Thyroid gland (tissue), 4 donors: ENCODE results near the gene ASB10. TPM values are rescaled to one million over a fixed set of nuclear protein-coding genes. Genes with fewer than 3 reads are reported as not detected.

Source experiments
- DNase-seq, 2 donors: peaks; one replicate each; pipeline ENCODE4 v3.0.0-alpha.2; 2019
- H3K27ac ChIP-seq, 3 donors: fragments of 200-600 bp; sonication (generic); 1 replicate in 2 of 3; 2 replicates in 1 of 3; pipeline ENCODE4 v1.5.1; 2016 to 2019; ENCODE audit warnings: mild to moderate bottlenecking in 1 of 3, moderate library complexity in 1 of 3
- H3K27me3 ChIP-seq: fragments of 200-600 bp; sonication (generic); one replicate; pipeline ENCODE4 v1.5.1; 2019
- H3K36me3 ChIP-seq, 2 donors: fragments of 200-600 bp; sonication (generic); one replicate each; pipeline ENCODE4 v1.5.1; 2016 to 2019
- H3K4me1 ChIP-seq, 2 donors: fragments of 200-600 bp; sonication (generic); one replicate each; pipeline ENCODE4 v1.5.1; 2017 to 2019
- H3K4me3 ChIP-seq, 3 donors: fragments of 200-600 bp; sonication (generic); replicated peaks in 1 of 3; 1 replicate in 2 of 3; 2 replicates in 1 of 3; pipeline ENCODE4 v1.5.1; 2016; ENCODE audit warnings: mild to moderate bottlenecking in 1 of 3
- H3K9me3 ChIP-seq: fragments of 200-600 bp; sonication (generic); one replicate; pipeline ENCODE4 v1.5.1; 2017
- POLR2A ChIP-seq, 2 donors: fragments of 450-650 bp; IDR thresholded peaks; one replicate each; pipeline ENCODE4 v1.6.1; 2017; ENCODE audit warnings: antibody characterized with exemption in 2 of 2, mild to moderate bottlenecking in 2 of 2, moderate library complexity in 1 of 2
- WGBS, 2 donors: methylation state at CpG; one replicate each; pipeline ENCODE4 v1.1.5; 2017; 5-methylcytosine and 5-hydroxymethylcytosine counted together
- intact Hi-C: fragments of 100-400 bp; cut with DNase I; formaldehyde crosslinking; loops from one replicate; pipeline ENCODE4 v1.15.1; 2023
- total RNA-seq, 4 donors: library from RNA; depleted of rRNA; stranded (reverse); fragments of >200 nt; gene quantifications; one replicate each; pipeline ENCODE4 v1.2.3, GENCODE V29; 2016
- TF ChIP-seq, protein P1 (sequence below), 6 experiments: fragments of 200-600 bp in 3 of 6; fragments of 450-650 bp in 3 of 6; sonication (generic) in 3 of 6; IDR thresholded peaks; one replicate each; pipeline ENCODE4 v1.5.1; 2016 to 2019; ENCODE audit warnings: antibody characterized with exemption in 6 of 6, mild to moderate bottlenecking in 2 of 6, inconsistent platforms in 1 of 6, moderate library complexity in 1 of 6

ASB10 gene
- total RNA-seq, 4 donors from 2014 or later: not detected

DNA sequence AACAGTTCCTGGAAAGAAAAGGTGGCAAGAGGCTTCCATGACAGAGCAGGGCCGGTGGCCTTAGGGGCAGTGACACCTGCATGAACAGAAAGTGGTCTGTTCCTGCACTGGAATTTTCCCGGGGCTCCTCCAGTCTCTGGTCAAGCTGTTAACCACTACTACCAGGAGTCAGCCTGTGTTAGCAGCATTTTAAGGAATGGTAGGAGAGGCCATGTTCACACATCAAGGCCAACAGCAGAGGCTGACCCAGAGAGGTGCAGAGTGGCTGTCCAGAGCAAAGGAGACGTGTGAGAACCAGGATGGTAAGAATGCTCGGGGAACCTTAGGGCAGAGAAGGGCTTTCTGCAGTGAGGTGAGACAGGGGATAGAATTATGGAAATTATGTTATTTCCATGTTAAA lies 14.7 kb upstream of the ASB10 start:
- 84 to 88% methylated on average over 4 of the region's 4 CpGs for WGBS, 2 donors
- Histone ChIP-seq H3K27me3 (no peaks in the 10 kb centered on the region), H3K9me3 (no peaks in the 10 kb centered on the region), H3K4me3 (no peak overlapping the region), H3K4me1 (peaks cover 0 to 5% of the 10 kb centered on the region in 2 donors), H3K27ac (no peak overlapping the region), H3K36me3 (no peaks in the 10 kb centered on the region)
- intact Hi-C loops: no loop called here
- no peak for DNase-seq
- no peak for TF ChIP-seq POLR2A (IDR thresholded peaks at IDR 0.05)
- TF ChIP-seq, protein P1, sequence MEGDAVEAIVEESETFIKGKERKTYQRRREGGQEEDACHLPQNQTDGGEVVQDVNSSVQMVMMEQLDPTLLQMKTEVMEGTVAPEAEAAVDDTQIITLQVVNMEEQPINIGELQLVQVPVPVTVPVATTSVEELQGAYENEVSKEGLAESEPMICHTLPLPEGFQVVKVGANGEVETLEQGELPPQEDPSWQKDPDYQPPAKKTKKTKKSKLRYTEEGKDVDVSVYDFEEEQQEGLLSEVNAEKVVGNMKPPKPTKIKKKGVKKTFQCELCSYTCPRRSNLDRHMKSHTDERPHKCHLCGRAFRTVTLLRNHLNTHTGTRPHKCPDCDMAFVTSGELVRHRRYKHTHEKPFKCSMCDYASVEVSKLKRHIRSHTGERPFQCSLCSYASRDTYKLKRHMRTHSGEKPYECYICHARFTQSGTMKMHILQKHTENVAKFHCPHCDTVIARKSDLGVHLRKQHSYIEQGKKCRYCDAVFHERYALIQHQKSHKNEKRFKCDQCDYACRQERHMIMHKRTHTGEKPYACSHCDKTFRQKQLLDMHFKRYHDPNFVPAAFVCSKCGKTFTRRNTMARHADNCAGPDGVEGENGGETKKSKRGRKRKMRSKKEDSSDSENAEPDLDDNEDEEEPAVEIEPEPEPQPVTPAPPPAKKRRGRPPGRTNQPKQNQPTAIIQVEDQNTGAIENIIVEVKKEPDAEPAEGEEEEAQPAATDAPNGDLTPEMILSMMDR (IDR thresholded peaks at IDR 0.05): no peak

DNA sequence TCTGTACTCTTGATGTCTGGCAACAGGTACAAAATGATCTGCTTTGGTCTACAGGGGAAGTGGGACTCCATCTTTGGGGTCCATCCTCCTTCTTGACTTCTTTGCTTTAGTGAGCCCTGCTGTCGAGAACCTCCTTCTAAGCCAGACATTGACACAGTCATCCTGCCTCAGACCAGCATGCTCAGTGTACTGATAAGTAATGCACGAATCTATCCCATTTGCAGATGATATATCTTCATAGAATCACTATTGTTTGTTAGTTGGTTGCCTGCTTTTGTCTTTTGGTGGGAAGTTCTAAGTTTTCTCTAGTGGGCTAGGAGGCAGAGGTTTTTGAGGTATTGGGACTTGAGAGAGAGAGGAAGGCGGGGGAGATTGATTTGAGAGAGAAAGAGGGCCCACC lies 14.3 kb upstream of the ASB10 start:
- H3K9me3 ChIP-seq: no peaks in the 10 kb centered on the region
- H3K27me3 ChIP-seq: no peaks in the 10 kb centered on the region
- peaks cover 0 to 5% of the 10 kb centered on the region in 2 donors for H3K4me1 ChIP-seq
- TF ChIP-seq, protein P1 (IDR thresholded peaks at IDR 0.05): no peak
- TF ChIP-seq POLR2A (IDR thresholded peaks at IDR 0.05): no peak
- DNase-seq: no peak
- intact Hi-C loops: no loop called here
- no peak overlapping the region for H3K27ac ChIP-seq
- 89 to 96% methylated on average over 3 of the region's 3 CpGs for WGBS, 2 donors
- no peaks in the 10 kb centered on the region for H3K36me3 ChIP-seq
- no peak overlapping the region for H3K4me3 ChIP-seq

DNA sequence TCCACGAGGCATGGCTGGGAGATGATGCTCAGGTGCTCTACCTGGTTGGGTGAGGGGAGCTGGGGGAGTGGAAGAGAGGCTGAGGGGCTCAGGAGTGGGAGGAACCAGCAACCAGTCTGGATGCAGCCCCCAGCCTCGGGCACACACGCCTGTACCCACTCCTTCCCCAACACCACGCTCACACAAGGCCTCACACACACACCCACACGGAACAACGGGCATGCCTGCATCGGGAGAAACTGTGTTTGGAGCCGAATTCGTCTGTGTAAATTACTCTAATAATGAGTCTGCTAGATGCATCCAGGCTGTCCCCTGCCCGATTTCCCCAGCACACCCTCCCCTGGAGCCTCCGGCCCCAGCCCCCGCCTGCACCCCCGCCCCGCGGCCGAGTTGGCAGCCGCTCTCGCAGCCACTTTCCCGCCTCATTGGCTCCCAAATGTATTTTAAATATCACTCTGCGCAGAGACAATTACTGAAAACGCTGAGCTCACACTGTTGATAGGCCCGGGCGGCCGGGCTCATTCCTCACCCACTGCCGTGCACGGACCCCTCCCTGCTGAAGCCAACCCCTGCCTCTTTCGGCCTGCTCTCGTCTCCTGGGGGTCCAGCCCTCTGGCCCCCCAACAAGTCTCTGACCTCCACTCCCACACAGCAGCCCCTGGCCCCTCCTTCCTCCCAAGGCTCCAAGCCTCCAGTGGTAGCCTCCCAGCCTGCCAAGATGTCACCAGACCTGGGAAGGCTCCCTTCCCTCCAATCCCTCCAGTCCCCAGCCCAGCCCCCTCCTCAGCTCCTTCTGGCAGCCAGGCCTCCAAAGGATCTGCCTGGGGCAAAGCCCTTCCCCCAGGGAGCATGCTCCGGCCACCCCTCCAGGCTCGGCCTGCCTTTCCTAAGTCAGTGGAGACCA lies 12.1 kb upstream of the ASB10 start:
- Histone ChIP-seq H3K27ac (no peak overlapping the region), H3K9me3 (no peaks in the 10 kb centered on the region), H3K4me1 (peaks cover 0 to 5% of the 10 kb centered on the region in 2 donors), H3K4me3 (no peak overlapping the region), H3K36me3 (no peaks in the 10 kb centered on the region), H3K27me3 (no peaks in the 10 kb centered on the region)
- intact Hi-C loops: no loop called here
- TF ChIP-seq, protein P1 (IDR thresholded peaks at IDR 0.05): no peak
- no peak for TF ChIP-seq POLR2A (IDR thresholded peaks at IDR 0.05)
- 42 to 47% methylated on average over 26 to 30 of the region's 30 CpGs for WGBS, 2 donors
- no peak for DNase-seq

DNA sequence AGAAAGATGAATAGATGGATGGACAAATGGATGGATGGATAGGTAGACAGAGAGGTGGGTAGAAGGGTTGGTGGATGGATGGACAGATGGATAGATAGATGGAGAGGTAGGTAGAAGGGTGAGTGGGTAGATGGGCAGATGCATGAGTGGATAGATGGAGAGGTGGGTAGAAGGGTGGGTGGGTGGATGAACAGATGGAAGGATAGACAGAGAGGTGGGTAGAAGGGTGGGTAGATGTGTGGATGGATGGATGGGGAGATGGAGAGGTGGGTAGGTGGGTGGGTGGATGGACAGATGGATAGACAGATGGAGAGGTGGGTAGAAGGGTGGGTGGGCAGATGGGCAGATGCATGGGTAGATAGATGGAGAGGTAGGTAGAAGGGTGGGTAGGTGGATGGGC lies 10.9 kb upstream of the ASB10 start:
- no peak for DNase-seq
- no peaks in the 10 kb centered on the region for H3K36me3 ChIP-seq
- no peaks in the 10 kb centered on the region for H3K27me3 ChIP-seq
- H3K4me3 ChIP-seq: no peak overlapping the region
- H3K9me3 ChIP-seq: no peaks in the 10 kb centered on the region
- H3K4me1 ChIP-seq: peaks cover 0 to 5% of the 10 kb centered on the region in 2 donors
- no peak overlapping the region for H3K27ac ChIP-seq
- no peak for TF ChIP-seq POLR2A (IDR thresholded peaks at IDR 0.05)
- TF ChIP-seq, protein P1 (IDR thresholded peaks at IDR 0.05): no peak
- intact Hi-C loops: no loop called here
